GM12801 (cell line): ENCODE measurements around the gene ABCA3.

ENCODE experiments used
- TF ChIP-seq, protein P1 (sequence below): IDR thresholded peaks from one replicate; pipeline ENCODE4 v1.5.1; 2011; ENCODE audit warnings: control low read depth; ENCODE audit not compliant: insufficient read length; ENCODE audit errors: extremely low read depth

The ABCA3 gene

DNA sequence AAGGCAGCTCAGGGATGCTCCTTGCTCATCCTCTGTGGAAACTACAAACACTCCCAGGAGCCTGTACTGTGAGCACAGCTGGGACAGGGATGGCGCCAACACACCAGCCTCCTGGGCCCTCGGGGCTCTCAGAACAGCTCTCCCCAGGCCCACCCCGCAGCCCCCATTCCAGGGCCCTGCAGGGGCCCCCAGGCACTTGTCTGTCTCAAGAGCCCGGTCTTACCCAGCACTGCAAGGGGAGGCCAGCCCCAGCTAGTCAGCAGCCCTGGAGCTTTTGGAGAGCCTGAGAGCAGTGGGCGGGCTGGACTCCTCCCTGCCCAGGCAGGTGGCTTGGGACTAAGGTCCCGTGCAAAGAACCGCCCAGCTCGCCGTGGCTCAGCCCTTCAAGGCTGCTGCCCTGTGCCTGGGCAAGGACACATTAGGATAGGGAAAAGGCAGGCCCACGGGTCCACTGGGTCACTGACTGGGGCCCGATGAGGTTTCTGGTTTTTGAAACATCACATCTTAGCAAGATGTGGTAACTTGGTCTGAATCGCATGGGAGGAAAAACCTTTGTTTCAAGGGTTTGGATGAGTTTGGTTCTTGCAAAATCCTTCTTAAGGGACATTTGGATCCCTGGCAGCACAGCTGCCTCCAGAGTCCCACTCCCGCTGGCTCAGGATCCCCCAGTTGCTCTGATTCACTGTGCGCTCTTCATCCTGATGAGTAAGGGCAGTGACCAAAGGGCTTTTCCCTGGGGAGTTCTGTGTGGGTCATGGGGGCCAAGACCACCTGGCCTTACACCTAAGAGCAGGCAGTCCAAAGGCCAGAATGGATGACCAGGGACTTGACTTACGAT, 101.5 kb downstream of the ABCA3 start:
- TF ChIP-seq, protein P1, sequence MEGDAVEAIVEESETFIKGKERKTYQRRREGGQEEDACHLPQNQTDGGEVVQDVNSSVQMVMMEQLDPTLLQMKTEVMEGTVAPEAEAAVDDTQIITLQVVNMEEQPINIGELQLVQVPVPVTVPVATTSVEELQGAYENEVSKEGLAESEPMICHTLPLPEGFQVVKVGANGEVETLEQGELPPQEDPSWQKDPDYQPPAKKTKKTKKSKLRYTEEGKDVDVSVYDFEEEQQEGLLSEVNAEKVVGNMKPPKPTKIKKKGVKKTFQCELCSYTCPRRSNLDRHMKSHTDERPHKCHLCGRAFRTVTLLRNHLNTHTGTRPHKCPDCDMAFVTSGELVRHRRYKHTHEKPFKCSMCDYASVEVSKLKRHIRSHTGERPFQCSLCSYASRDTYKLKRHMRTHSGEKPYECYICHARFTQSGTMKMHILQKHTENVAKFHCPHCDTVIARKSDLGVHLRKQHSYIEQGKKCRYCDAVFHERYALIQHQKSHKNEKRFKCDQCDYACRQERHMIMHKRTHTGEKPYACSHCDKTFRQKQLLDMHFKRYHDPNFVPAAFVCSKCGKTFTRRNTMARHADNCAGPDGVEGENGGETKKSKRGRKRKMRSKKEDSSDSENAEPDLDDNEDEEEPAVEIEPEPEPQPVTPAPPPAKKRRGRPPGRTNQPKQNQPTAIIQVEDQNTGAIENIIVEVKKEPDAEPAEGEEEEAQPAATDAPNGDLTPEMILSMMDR = no peak

DNA sequence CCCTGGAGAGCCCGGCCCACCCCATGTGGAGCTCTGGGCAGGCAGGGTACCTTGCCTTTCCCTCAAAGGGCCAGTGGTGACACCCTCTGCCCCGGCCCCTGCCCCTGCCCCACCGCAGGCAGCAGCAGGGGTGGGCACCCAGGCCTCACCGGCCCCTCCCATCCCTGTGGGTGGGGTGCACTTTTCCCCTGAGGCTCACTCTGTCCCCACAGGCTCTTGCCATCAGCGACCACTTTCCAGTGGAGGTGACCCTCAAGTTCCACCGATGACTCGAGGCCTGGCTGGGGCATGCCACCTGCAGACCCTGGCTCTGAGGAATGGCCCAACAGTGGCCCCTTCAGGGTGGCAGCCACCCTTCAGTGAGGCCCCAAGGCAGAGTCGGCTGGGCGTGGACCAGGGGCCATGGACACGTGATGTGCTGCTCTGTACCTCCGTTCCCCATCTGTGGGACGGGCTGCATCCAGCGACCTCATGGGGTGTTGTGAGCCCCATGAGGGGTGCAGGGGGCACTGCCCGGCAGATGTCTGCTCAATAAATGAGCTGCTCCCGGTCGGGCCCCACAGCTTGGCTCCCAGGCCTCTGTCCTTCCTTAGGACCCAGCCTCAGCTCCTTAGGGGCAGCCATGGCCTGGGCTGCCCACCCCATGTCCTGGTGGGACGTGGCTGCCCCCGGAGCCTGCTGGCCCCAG, 102.2 kb downstream of the ABCA3 start:
- TF ChIP-seq, protein P1 = no peak

DNA sequence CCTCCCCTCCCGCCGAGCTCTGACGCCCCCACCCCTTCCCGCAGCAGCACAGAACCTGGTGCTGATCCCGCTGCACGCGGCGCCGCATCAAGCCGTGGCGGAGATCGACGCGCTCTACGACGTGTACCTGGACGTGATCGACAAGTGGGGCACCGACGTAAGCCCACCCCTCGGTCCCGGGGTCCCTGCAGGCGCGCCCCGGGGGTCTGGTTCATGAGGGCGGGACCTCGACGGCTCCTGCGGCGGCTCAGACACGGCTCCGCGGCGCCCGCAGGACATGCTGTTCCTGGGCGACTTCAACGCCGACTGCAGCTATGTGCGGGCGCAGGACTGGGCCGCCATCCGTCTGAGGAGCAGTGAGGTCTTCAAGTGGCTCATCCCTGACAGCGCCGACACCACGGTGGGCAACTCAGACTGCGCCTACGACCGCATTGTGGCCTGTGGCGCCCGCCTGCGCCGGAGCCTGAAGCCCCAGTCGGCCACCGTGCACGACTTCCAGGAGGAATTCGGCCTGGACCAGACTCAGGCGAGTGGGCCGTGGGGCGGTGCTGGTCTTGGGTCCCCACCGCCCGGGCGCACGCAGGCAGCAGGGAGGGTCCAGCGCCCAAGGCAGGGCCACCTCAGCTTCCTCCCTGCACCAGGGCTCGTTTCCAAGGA, 102.9 kb downstream of the ABCA3 start:
- TF ChIP-seq, protein P1 = no peak

DNA sequence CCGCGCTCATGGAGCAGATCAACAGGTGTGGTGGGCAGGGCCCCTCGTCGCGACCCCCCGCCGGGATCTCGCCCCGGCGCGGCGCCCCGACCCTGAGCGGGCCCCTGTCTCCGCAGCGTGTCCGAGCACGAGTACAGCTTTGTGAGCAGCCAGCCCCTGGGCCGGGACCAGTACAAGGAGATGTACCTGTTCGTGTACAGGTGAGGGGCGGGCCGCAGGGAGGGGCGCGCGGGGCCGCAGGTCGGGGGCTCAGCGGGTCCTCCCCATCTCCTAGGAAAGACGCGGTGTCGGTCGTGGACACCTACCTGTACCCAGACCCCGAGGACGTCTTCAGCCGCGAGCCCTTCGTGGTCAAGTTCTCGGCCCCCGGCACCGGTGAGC, 103.4 kb downstream of the ABCA3 start:
- TF ChIP-seq, protein P1 = no peak

DNA sequence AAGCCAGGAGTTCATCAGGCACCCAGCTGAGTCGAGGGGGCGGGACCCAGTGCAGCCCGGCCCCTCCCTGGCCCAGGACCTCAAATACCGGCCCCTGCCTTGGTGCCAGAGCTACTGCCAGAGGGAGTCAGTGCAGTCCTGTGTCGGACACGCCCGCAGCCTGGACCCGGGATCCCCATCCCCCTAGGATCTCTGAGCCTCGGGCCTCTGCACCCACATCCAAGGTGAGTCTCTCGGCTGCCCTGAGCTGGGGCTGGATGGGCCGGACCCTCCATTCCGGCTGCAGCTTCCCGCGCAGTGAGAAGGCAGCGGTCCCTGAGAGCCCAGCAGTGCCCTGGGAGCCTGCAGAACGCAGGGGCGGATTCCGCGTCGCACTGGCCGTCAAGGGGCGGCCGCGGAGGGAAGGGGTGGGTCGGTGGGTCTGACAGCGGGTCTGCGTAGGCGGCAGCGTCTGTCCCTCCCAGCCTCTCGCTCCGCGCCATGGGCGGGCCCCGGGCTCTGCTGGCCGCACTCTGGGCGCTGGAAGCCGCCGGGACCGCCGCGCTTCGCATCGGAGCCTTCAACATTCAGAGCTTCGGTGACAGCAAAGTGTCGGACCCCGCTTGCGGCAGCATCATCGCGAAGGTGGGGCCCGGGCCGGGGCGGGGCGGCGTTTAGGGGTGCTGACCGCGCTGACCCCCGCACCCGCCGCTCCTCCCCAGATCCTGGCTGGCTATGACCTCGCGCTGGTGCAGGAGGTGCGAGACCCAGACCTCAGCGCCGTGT, 104.0 kb downstream of the ABCA3 start, which contains the start of gene DNASE1L2:
TSS of gene DNASE1L2 (plus strand) at position 108 of the 765 bp plus-strand sequence. CDS start at position 481, 373 bp downstream.
- TF ChIP-seq, protein P1 = no peak

DNA sequence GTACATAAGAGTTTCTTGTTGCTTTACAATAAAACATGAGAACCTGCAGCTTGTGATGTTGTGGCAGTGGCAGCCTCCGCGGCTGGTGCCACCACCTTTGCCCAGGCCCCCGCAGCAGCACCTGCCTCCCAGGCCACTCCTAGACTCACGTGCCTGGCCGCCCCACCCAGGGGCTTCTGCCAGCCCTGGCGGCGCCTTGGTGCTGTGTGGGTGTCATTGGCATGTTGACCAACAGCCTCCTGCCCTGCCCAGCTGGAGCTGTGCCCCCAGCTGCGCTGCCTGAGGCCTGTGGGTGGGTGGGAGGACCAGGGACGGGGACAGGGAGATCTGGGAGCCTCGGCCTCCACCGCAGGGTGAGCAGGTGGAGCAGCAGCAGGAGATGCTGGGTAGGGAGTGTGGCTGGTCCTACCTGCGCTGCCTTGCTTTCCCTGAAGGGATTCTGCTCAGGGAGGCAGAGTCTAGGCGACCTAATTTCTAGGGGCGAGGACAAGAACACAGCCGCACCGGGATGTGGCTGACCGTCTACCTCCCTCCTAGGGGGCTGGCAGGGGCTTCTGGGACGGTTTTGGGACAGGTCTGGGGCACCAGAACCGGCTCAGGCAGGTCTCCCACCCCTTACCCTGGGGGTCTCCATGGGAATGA, 104.7 kb downstream of the ABCA3 start:
- TF ChIP-seq, protein P1 = no peak

DNA sequence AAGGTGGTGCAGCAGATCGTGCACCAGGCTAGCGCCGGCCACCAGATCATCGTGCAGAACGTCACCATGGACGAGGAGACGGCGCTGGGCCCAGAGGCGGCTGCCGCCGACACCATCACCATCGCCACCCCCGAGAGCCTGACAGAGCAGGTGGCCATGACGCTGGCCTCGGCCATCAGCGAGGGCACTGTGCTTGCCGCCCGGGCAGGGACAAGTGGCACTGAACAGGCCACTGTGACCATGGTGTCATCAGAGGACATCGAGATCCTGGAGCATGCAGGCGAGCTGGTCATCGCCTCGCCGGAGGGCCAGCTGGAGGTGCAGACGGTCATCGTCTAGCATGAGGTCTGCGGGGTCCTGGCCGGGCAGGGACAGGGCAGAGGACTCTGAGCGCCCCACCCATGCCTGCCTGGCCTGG, 105.3 kb downstream of the ABCA3 start:
- TF ChIP-seq, protein P1 = no peak
